HG03521 (cell line): Measurements from ENCODE around the gene CACNA1B.
"Not testable (repeated sequence)": the region's sequence is repeated elsewhere in the genome, so short reads cannot be mapped to it uniquely, and the experiment has no call there.

Experiments used
- ATAC-seq: cut with Tn5 transposase; IDR thresholded peaks from one replicate; pipeline ENCODE4 v1.9.1; 2021; ENCODE audit warnings: mild to moderate bottlenecking, moderate library complexity; ENCODE audit not compliant: unreplicated experiment

CACNA1B gene

DNA sequence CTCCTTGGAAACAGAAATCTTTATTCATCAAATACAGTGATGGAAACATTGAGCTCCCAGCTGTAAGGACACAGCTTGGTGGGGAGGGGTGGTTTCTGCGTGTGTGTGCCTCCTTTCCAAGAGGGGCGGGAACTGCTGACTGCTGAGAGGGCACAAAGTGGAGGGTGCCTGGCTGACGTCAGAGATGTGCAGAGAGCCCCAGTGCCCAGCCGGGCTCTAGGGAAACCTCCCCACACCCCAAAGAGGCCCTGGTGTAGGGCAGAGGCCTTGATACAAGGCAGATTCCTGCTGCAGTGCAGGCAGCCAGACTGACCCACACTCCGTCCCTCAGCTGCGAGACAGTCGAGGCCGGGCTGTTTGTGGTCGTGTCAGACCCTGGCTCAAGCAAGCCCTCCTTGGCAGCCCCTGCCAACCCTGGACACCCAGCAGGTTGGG lies 191.0 kb downstream of the CACNA1B start:
- no peak for ATAC-seq

DNA sequence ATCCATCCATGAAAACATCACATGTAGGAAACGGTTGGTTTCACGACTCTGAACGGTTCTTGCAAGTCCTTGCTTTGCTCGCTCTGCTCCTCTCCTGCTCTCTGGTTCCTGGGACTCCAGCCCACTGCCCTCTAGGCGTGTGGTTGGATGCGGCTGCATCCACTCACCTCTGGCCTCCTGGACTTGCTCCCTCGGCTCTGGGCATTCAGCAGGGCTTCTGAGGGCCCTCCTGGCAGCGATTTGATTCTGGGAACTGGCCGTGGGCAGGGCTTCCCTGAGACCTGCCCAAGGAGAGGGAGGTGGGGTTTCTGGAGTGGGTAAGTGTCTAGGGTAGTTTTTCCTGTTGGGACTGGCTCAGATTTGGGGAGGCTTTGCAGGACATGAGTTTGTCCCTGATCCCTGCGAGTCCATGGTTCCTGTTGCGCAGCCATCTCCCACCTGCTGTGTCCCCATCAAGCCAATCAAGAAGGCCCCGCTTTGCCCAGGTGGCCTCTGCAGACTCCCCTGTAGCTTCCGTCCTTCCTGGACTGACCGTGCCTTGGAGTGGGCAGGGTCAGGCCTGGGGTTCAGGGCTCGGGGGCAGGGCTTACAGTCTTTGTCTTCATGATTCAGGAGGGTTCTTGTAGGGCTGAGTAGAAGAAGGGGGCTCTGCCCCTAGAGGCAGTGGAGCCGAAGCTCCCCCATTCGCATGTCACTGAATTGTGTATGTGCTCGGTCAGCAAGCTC lies 192.3 kb downstream of the CACNA1B start:
- ATAC-seq = no peak

- ATAC-seq = no peak
Measured at GRCh38 chr9:138070815-138071214, 193.2 kb downstream of the CACNA1B start.

GRCh38 chr9:138071292-138071691 lies 193.7 kb downstream of the CACNA1B start:
- ATAC-seq = no peak

GRCh38 chr9:138071731-138072130 lies 194.1 kb downstream of the CACNA1B start:
- no peak for ATAC-seq

- no peak for ATAC-seq
Measured at GRCh38 chr9:138072161-138072842, 194.7 kb downstream of the CACNA1B start.

GRCh38 chr9:138072897-138073296 lies 195.3 kb downstream of the CACNA1B start:
- ATAC-seq = no peak

GRCh38 chr9:138073408-138073807 lies 195.8 kb downstream of the CACNA1B start:
- no peak for ATAC-seq

DNA sequence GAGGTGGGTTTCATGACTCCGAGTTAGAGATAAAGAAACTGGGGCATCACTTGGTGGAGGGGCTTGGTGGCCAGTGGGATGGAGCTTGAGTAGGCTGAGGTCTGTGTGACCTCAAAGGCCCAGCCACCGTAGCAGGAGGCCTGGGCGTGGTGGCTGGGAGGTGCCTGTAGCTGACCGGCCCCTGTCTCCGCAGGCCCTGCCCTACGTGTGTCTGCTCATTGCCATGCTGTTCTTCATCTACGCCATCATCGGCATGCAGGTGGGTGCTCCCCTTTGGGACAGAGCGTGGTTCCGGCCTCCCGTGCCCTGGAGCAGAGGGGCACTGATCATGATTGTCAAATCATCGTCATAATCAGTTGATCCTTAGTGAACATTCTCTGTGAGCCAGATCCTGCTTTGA lies 196.2 kb downstream of the CACNA1B start:
- ATAC-seq = no peak

- no peak for ATAC-seq
Measured at GRCh38 chr9:138074516-138074915, 196.9 kb downstream of the CACNA1B start.

DNA sequence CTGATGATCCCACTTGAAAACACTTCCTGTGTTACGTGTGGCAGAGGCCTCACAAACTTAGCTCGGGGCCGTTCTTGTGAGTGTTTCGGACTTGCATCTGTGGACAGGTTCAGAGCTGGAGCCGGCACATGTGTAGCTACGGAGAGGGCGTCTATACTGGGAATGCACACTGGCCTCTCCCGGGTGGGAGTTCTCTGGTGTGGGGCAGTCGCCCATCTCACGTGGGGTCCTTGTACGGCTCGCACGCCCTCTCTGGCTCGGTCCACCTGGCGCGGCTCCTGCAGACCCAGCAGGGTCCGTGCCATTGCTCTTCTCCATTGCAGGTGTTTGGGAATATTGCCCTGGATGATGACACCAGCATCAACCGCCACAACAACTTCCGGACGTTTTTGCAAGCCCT lies 197.9 kb downstream of the CACNA1B start:
- ATAC-seq = no peak

GRCh38 chr9:138075961-138076649 lies 198.5 kb downstream of the CACNA1B start:
- no peak for ATAC-seq

GRCh38 chr9:138076650-138077009 lies 199.0 kb downstream of the CACNA1B start:
- no peak for ATAC-seq

GRCh38 chr9:138077126-138077525 lies 199.5 kb downstream of the CACNA1B start:
- no peak for ATAC-seq

DNA sequence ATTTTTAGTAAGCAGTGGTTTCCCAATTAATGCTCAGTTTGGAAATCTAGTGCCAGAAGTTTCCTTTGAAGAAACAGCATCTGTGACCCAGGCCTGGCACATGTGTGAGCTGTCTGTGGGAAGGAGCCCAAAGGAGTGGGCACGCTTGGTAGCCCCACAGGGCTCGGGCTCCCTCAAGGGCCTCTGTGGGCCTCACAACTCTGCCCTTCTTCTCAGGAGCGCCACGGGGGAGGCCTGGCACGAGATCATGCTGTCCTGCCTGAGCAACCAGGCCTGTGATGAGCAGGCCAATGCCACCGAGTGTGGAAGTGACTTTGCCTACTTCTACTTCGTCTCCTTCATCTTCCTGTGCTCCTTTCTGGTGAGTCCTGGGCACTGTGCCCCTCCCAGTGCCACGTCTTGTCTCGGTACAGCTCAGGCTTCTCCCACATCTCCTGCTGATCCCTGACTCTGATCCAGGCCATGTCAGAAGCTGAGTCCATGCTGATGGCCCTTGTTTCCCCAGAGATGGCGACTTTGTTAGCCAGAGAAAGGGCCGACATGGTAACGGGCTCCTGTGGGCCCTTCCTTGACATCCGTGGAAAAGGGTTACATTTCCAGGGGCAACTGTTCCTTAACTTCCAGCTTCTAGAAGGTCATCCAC lies 200.4 kb downstream of the CACNA1B start:
- ATAC-seq = no peak

DNA sequence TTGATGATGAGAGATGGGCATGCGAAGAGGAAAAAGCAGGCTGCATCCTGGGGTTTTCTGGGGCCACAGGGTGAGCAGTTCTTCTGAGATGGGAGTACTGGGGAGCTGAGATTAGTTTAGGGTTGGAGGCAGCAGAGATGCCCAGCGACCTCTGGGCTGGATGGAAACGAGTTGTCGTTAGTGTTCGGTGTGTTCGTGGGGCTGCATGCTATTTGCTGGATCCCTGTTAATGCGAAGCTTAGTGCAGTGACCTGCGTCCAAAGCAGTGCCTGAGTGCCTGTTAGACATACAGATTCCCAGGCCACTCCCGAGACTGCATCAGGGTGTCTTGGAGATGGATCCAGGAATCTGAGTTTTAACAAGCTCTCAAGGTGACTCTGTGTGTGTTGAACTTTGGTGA lies 201.3 kb downstream of the CACNA1B start:
- no peak for ATAC-seq

- no peak for ATAC-seq
Measured at GRCh38 chr9:138080979-138081378, 203.4 kb downstream of the CACNA1B start.

- no peak for ATAC-seq
Measured at GRCh38 chr9:138082918-138083636, 205.5 kb downstream of the CACNA1B start.

DNA sequence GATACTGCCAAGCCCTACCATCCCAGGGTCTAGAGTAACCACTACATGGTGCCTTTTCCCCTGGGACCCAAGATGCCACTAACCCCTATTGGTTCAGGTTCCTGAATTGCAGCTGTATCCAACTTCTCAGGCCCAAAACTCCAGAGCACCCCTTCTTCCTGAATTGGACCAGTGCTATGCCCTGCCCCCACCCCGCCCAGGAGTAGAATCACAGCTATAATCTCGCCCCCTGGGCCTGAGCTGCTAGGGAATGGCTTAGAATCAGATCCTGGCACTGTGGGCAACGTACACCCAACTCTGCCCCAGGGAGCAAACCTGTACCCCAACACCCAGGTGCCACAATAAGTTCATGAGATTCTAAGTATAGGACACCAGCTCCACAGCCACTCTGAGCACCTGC lies 206.3 kb downstream of the CACNA1B start:
- no peak for ATAC-seq

- no peak for ATAC-seq
Measured at GRCh38 chr9:138085568-138085967, 208.0 kb downstream of the CACNA1B start.

DNA sequence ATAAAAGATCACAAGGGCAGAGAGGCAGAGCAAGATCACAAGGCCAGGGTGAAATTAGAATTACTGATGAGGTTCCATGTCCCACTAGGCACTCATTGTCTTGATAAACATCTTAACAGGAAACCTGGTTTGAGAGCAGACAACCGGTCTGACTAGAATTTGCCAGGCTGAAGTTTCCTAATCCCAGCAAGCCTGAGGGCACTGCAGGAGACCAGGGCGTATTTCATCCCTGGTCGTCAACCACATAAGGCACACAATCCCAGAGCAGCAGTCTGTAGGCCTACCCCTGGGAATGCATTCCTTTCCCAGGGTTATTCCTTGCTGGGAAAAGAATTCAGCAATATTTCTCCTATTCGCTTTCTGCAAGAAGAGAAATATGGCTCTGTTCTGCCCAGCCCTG lies 214.5 kb downstream of the CACNA1B start:
- ATAC-seq = not testable (repeated sequence)
